Stimulated activated CD8-positive, alpha-beta memory T cell treated with anti-CD3 and anti-CD28 coated beads, Interleukin-15, amount 100 ng/mL, for 48 hours (primary cell): ENCODE results near the gene CCT6A.
"Not testable (repeated sequence)": the region's sequence is repeated elsewhere in the genome, so short reads cannot be mapped to it uniquely, and the experiment has no call there.

Source experiments
- DNase-seq, 2 donors: peaks; one replicate each; pipeline ENCODE4 v3.0.0-alpha.2; 2020; ENCODE audit warnings: low read depth in 2 of 2

The CCT6A gene

GRCh38 chr7:56051339-56052191, at the start of gene CCT6A, which contains the start of gene PSPH:
CCT6A (plus strand) TSS chr7:56051765; CDS start chr7:56051849, 84 bp downstream.
PSPH (minus strand) TSS chr7:56051444; CDS start chr7:56021212, 30,232 bp downstream.
- peak; percentile 93 to 94 for DNase-seq

- DNase-seq, result no peak
These were observed 47.8 kb upstream of the CCT6A start for GRCh38 chr7:56003749-56004148.

- no peak for DNase-seq
These were observed 44.4 kb upstream of the CCT6A start for GRCh38 chr7:56007167-56007652.

- DNase-seq, result no peak
These were observed 43.7 kb upstream of the CCT6A start for GRCh38 chr7:56007891-56008290.

- DNase-seq, result no peak
These were observed 41.9 kb upstream of the CCT6A start for GRCh38 chr7:56009695-56010094.

- not testable (repeated sequence) for DNase-seq
These were observed 34.5 kb upstream of the CCT6A start for GRCh38 chr7:56017015-56017414.

GRCh38 chr7:56019501-56019900, 32.1 kb upstream of the CCT6A start:
- no peak for DNase-seq

GRCh38 chr7:56023500-56023899, 28.1 kb upstream of the CCT6A start:
- DNase-seq, result no peak

GRCh38 chr7:56026538-56026937, 25.0 kb upstream of the CCT6A start:
- DNase-seq, result no peak

- no peak for DNase-seq
These were observed 22.5 kb upstream of the CCT6A start for GRCh38 chr7:56028942-56029630.

GRCh38 chr7:56030340-56030739, 21.2 kb upstream of the CCT6A start:
- no peak for DNase-seq

- not testable (repeated sequence) for DNase-seq
These were observed 20.0 kb upstream of the CCT6A start for GRCh38 chr7:56031556-56031955.

- DNase-seq, result not testable (repeated sequence)
These were observed 19.0 kb upstream of the CCT6A start for GRCh38 chr7:56032578-56032977.

GRCh38 chr7:56033671-56034432, 17.7 kb upstream of the CCT6A start:
- peak; percentile 60 to 68 for DNase-seq

- DNase-seq, result no peak
These were observed 10.8 kb upstream of the CCT6A start for GRCh38 chr7:56040730-56041129.

GRCh38 chr7:56045758-56046157, 5.8 kb upstream of the CCT6A start:
- not testable (repeated sequence) for DNase-seq

GRCh38 chr7:56046721-56047445, 4.7 kb upstream of the CCT6A start:
- no peak for DNase-seq

GRCh38 chr7:56047446-56048116, 4.0 kb upstream of the CCT6A start:
- not testable (repeated sequence) for DNase-seq

GRCh38 chr7:56048245-56048644, 3.3 kb upstream of the CCT6A start:
- no peak for DNase-seq

- DNase-seq, result not testable (repeated sequence)
These were observed 2.8 kb upstream of the CCT6A start for GRCh38 chr7:56048763-56049162.

GRCh38 chr7:56051053-56051338, 569 bp upstream of the CCT6A start:
- no peak for DNase-seq
